HG03060 (cell line): ENCODE results near the gene RPIA.
"Not testable (repeated sequence)": the region's sequence is repeated elsewhere in the genome, so short reads cannot be mapped to it uniquely, and the experiment has no call there.

Experiments
- ATAC-seq: cut with Tn5 transposase; IDR thresholded peaks from one replicate; pipeline ENCODE4 v1.9.1; 2021; ENCODE audit warnings: low read depth, moderate number of reproducible peaks; ENCODE audit not compliant: unreplicated experiment

The RPIA gene

GRCh38 chr2:88729061-88729745 is 37.7 kb downstream of the RPIA start:
- ATAC-seq: no peak

GRCh38 chr2:88733155-88733902 is 41.9 kb downstream of the RPIA start:
- no peak for ATAC-seq

- no peak for ATAC-seq
Observed at GRCh38 chr2:88735133-88735532, 43.7 kb downstream of the RPIA start.

- ATAC-seq: no peak
Observed at GRCh38 chr2:88735853-88736252, 44.4 kb downstream of the RPIA start.

- no peak for ATAC-seq
Observed at GRCh38 chr2:88736437-88736836, 45.0 kb downstream of the RPIA start.

- no peak for ATAC-seq
Observed at GRCh38 chr2:88737385-88737784, 45.9 kb downstream of the RPIA start.

- no peak for ATAC-seq
Observed at GRCh38 chr2:88738271-88738670, 46.8 kb downstream of the RPIA start.

- ATAC-seq: no peak
Observed at GRCh38 chr2:88739985-88740600, 48.6 kb downstream of the RPIA start.

GRCh38 chr2:88746929-88747490 is 55.5 kb downstream of the RPIA start:
- ATAC-seq: no peak

GRCh38 chr2:88747990-88748389 is 56.5 kb downstream of the RPIA start:
- ATAC-seq: no peak

GRCh38 chr2:88751768-88752167 is 60.3 kb downstream of the RPIA start:
- no peak for ATAC-seq

GRCh38 chr2:88753833-88754584 is 62.5 kb downstream of the RPIA start:
- peak; percentile 92 for ATAC-seq

GRCh38 chr2:88754585-88755320 is 63.3 kb downstream of the RPIA start:
- peak; percentile 15 for ATAC-seq

GRCh38 chr2:88755836-88756235 is 64.4 kb downstream of the RPIA start:
- ATAC-seq: no peak

- ATAC-seq: no peak
Observed at GRCh38 chr2:88757025-88757424, 65.6 kb downstream of the RPIA start.

GRCh38 chr2:88758702-88759101 is 67.2 kb downstream of the RPIA start:
- ATAC-seq: not testable (repeated sequence)

- ATAC-seq: no peak
Observed at GRCh38 chr2:88760819-88761598, 69.5 kb downstream of the RPIA start.

- ATAC-seq: no peak
Observed at GRCh38 chr2:88764141-88764849, 72.8 kb downstream of the RPIA start.

GRCh38 chr2:88764850-88765153 is 73.3 kb downstream of the RPIA start:
- no peak for ATAC-seq
